Epithelial cell of esophagus (primary cell): ENCODE measurements around the gene DPYD.

Experiments
- DNase-seq: peaks from one replicate; pipeline ENCODE4 v3.0.0; 2010; ENCODE audit warnings: low read depth
- H3K4me3 ChIP-seq: 2 replicates; pipeline ENCODE4 v1.5.1; 2011; ENCODE audit warnings: mild to moderate bottlenecking, low read length, control low read depth
- CTCF ChIP-seq: IDR thresholded peaks from 2 replicates; pipeline ENCODE4 v1.5.1; 2011; ENCODE audit warnings: low read depth, mild to moderate bottlenecking, low read length, control low read depth, inconsistent platforms; ENCODE audit not compliant: insufficient read depth; ENCODE audit errors: missing control alignments

Gene DPYD

GRCh38 chr1:97366984-97367383 lies 553.9 kb downstream of the DPYD start:
- H3K4me3 ChIP-seq, result no peak overlapping the region
- DNase-seq, result peak; percentile 10
- no peak for TF ChIP-seq CTCF

DNA sequence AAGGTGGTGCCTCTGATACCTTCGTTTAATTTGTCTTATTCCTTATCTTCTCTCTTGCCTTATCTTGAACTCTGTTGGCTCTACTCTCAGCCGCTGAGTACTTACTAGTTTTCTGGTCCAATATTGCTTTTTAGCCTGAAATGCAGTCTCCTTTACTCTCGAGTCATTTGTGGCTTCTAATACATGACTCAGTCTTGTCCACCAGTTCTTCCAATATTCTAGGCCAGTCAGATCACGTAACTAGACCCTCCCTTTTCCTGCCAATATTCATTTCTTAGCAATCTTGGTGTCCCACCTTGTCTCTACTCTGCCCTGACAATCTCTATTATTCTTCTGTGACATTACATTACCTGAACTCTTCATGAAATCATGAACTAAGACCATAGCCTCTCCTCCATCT lies 555.8 kb downstream of the DPYD start:
- no peak for TF ChIP-seq CTCF
- DNase-seq, result peak; percentile 41
- no peak overlapping the region for H3K4me3 ChIP-seq

DNA sequence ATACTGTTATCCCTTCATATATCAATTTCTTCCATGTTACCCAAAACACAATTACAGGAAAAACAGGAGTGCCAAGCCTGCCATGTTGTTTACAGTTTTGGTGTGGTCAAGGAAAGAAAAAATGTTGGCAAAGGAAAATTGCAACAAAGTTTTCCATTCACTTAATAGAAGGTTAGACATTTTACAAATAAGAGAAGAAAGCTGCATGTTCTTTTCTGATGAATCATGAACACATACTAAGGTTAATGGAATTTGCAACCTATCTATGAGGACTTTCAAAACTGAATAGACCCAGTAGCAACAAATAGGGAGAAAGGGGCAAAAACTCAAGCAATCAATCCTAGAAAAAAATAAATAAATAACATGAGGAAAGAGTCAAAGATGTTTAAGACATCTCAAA lies 556.7 kb downstream of the DPYD start:
- DNase-seq, result peak; percentile 42
- H3K4me3 ChIP-seq, result no peak overlapping the region
- TF ChIP-seq CTCF, result no peak

- no peak overlapping the region for H3K4me3 ChIP-seq
- no peak for DNase-seq
- no peak for TF ChIP-seq CTCF
These were observed 564.5 kb downstream of the DPYD start for GRCh38 chr1:97356309-97356708.

DNA sequence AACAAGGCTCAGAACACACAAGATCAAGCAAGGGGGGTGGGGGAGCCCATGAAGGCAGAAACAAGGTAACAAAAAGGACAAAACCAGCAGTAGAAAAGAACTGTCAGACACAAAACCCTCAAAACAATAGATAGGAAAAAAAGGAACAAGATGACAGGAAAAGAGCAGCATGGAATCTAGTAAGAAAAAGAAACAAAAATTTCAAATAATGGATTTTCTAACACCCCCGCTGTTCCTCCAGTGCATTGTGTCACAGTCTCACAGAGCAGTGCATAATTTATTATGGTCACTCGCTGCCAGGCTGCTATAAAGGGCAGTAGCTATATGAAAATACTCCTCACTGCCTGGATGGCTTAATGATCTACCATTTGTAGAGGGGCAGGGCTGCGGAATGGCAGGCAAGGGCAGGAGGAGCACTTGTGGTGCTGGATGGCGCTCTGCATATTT lies 567.9 kb downstream of the DPYD start:
- H3K4me3 ChIP-seq, result no peak overlapping the region
- TF ChIP-seq CTCF, result no peak
- no peak for DNase-seq

- no peak for DNase-seq
- no peak overlapping the region for H3K4me3 ChIP-seq
- no peak for TF ChIP-seq CTCF
These were observed 569.0 kb downstream of the DPYD start for GRCh38 chr1:97351846-97352245.

- no peak overlapping the region for H3K4me3 ChIP-seq
- TF ChIP-seq CTCF, result no peak
- DNase-seq, result no peak
These were observed 570.2 kb downstream of the DPYD start for GRCh38 chr1:97350662-97351061.
